HepG2 (cell line): Measurements from ENCODE around the gene CTXN1. TPM values are rescaled to one million over a fixed set of nuclear protein-coding genes. Genes with fewer than 3 reads are reported as not detected.

Experiments
- CENPT ChIP-seq: sonication (generic); formaldehyde crosslinking; IDR thresholded peaks from 2 replicates; pipeline ENCODE4 v1.8.0; 2022; ENCODE audit warnings: low read depth, mild to moderate bottlenecking, moderate library complexity, missing genetic modification reagents
- KDM2A ChIP-seq: sonication (generic); formaldehyde crosslinking; IDR thresholded peaks from 2 replicates; pipeline ENCODE4 v1.4.0; 2020; ENCODE audit warnings: low read depth, missing genetic modification reagents, borderline replicate concordance
- KLF15 ChIP-seq: sonication (generic); formaldehyde crosslinking; IDR thresholded peaks from 2 replicates; pipeline ENCODE4 v1.8.1; 2023; ENCODE audit warnings: borderline replicate concordance, mild to moderate bottlenecking, inconsistent platforms, missing genetic modification reagents, mixed read lengths
- MIXL1 ChIP-seq: IDR thresholded peaks from 2 replicates; pipeline ENCODE4 v1.6.1; 2016
- MTF1 ChIP-seq: sonication (generic); formaldehyde crosslinking; IDR thresholded peaks from 2 replicates; pipeline ENCODE4 v1.5.0; 2020; ENCODE audit warnings: missing genetic modification reagents
- MXD4 ChIP-seq: IDR thresholded peaks from 2 replicates; pipeline ENCODE4 v1.6.1; 2016; ENCODE audit warnings: mild to moderate bottlenecking, missing biosample characterization, missing genetic modification reagents
- ONECUT2 ChIP-seq: sonication (generic); formaldehyde crosslinking; IDR thresholded peaks from 2 replicates; pipeline ENCODE4 v1.4.0; 2020; ENCODE audit warnings: missing genetic modification reagents
- PCBP1 ChIP-seq: fragments of 200-400 bp; formaldehyde crosslinking; IDR thresholded peaks from 2 replicates; pipeline ENCODE4 v1.6.1; 2017; ENCODE audit warnings: mild to moderate bottlenecking, low read depth, low read length, borderline replicate concordance
- PHF21A ChIP-seq: sonication (generic); formaldehyde crosslinking; IDR thresholded peaks from 2 replicates; pipeline ENCODE4 v1.5.0; 2020; ENCODE audit warnings: mild to moderate bottlenecking, missing genetic modification reagents
- SALL2 ChIP-seq: sonication (generic); formaldehyde crosslinking; IDR thresholded peaks from 2 replicates; pipeline ENCODE4 v1.8.1; 2023; ENCODE audit warnings: mild to moderate bottlenecking, missing genetic modification reagents, inconsistent platforms
- SP2 ChIP-seq: sonication (generic); formaldehyde crosslinking; IDR thresholded peaks from 2 replicates; pipeline ENCODE4 v1.5.1; 2020; ENCODE audit warnings: mild to moderate bottlenecking, missing genetic modification reagents
- ZBTB7A ChIP-seq: sonication (generic); formaldehyde crosslinking; IDR thresholded peaks from 2 replicates; pipeline ENCODE4 v1.8.0; 2022; ENCODE audit warnings: mild to moderate bottlenecking, missing genetic modification reagents
- ZFP82 ChIP-seq: sonication (generic); formaldehyde crosslinking; IDR thresholded peaks from 2 replicates; pipeline ENCODE4 v1.5.1; 2020; ENCODE audit warnings: mild to moderate bottlenecking, missing genetic modification reagents, borderline replicate concordance
- ZIK1 ChIP-seq: sonication (generic); formaldehyde crosslinking; IDR thresholded peaks from 2 replicates; pipeline ENCODE4 v1.5.0; 2020; ENCODE audit warnings: mild to moderate bottlenecking, low read depth, missing genetic modification reagents, borderline replicate concordance
- ZNF354B ChIP-seq: sonication (generic); formaldehyde crosslinking; IDR thresholded peaks from 2 replicates; pipeline ENCODE4 v1.8.0; 2022; ENCODE audit warnings: mild to moderate bottlenecking, missing genetic modification reagents
- ZNF713 ChIP-seq: sonication (generic); formaldehyde crosslinking; IDR thresholded peaks from 2 replicates; pipeline ENCODE4 v1.4.0; 2020; ENCODE audit warnings: mild to moderate bottlenecking, missing genetic modification reagents
- ZNF724P ChIP-seq: sonication (generic); formaldehyde crosslinking; IDR thresholded peaks from 2 replicates; pipeline ENCODE4 v1.8.0; 2022; ENCODE audit warnings: missing genetic modification reagents, borderline replicate concordance
- ZNF761 ChIP-seq: sonication (generic); formaldehyde crosslinking; conservative IDR thresholded peaks from 2 replicates; pipeline ENCODE4 v1.4.0; 2020; ENCODE audit warnings: mild to moderate bottlenecking, missing genetic modification reagents
- polyA plus RNA-seq, 8 experiments: library from polyadenylated mRNA; depleted of rRNA in 3 of 8; stranded (reverse) in 7 of 8; unstranded in 1 of 8; fragments of >200 nt; fragmentation: Illumina TruSeq in 4 of 8; extraction: Trizol in 4 of 8; gene quantifications; 2 replicates each; pipeline versions ENCODE4 v1.2.1 to v1.2.3, GENCODE V29; 2011 to 2016; ENCODE audit warnings: low read depth in 4 of 8, missing spikeins in 1 of 8, mixed read lengths in 1 of 8; ENCODE audit not compliant: insufficient read depth in 1 of 8
- total RNA-seq, 5 experiments: library from RNA; depleted of rRNA; stranded (reverse); fragments of >200 nt; fragmentation: Illumina TruSeq; extraction: Trizol; gene quantifications; 2 replicates each; pipeline ENCODE4 v1.2.3, GENCODE V29; 2016; ENCODE audit warnings: low read depth in 1 of 5
- TF ChIP-seq, protein P1 (sequence below): sonication (generic); formaldehyde crosslinking; IDR thresholded peaks from 2 replicates; pipeline ENCODE4 v1.8.0; 2022; ENCODE audit warnings: missing genetic modification reagents, low read depth, mild to moderate bottlenecking, borderline replicate concordance
- TF ChIP-seq, protein P2 (sequence below): sonication (generic); formaldehyde crosslinking; IDR thresholded peaks from 2 replicates; pipeline ENCODE4 v1.4.0; 2020; ENCODE audit warnings: missing genetic modification reagents
- TF ChIP-seq, protein P3 (sequence below): IDR thresholded peaks from 2 replicates; pipeline ENCODE4 v1.6.1; 2016; ENCODE audit warnings: missing biosample characterization, missing genetic modification reagents, low read depth
- TF ChIP-seq, protein P4 (sequence below): sonication (generic); formaldehyde crosslinking; IDR thresholded peaks from 2 replicates; pipeline ENCODE4 v1.4.0; 2020; ENCODE audit warnings: missing genetic modification reagents
- TF ChIP-seq, protein P5 (sequence below): IDR thresholded peaks from 2 replicates; pipeline ENCODE4 v1.6.1; 2012; ENCODE audit warnings: inconsistent platforms
- TF ChIP-seq, protein P6 (sequence below): sonication (generic); formaldehyde crosslinking; IDR thresholded peaks from 2 replicates; pipeline ENCODE4 v1.5.0; 2020; ENCODE audit warnings: missing genetic modification reagents, mild to moderate bottlenecking, borderline replicate concordance

CTXN1 gene
- total and polyA plus RNA-seq, 2 of the 13 experiments (the other 11 are each of a cell fraction or from before 2014, with no cell fraction given): 0.11 TPM; not detected in 1

DNA sequence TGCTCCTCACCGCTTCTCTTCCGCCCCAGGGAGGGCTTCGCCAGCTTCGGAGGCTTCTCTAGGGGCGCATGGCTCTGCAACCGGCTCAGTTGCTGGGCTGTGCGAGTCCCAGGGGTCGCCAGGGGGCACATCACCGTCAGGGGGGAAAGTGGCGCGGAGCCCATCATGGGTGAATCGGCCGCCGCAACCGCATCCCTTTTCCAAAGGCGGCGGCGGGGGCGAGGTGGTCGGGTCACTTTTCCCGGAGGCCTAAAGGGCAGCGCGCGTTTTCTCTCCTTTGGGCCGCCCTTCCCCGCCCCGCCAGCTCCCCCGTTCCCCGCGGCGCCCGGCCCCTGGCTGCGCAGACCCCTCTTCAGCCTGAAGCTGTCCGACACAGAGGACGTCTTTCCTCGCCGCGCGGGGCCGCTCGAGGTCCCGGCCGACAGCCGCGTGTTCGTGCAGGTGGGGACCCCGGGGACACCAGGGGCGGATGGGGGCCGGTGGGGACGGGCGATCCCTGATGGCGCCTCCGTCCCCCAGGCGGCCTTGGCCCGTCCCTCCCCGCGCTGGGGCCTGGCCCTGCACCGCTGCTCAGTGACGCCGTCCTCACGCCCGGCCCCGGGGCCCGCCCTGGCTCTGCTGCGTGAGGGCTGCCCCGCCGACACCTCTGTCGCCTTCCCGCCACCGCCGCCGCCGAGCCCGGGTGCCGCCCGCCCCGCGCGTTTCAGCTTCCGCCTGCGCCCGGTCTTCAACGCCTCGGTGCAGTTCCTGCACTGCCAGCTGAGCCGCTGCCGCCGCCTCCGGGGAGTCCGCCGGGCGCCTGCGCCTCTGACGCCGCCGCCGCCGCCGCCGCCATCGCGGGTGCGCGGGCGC is 9.6 kb downstream of the CTXN1 start (continued):
- TF ChIP-seq ZNF713 (no peak), ZNF724P (CRISPR knock-in tag) (peak; percentile 42; the same call in 1 of the 2 replicates), KLF15 (CRISPR knock-in tag) (no peak), ZIK1 (CRISPR knock-in tag) (0 out of 2 replicates have a peak, but pooled peaks have one; percentile 7), SALL2 (CRISPR knock-in tag) (0 out of 2 replicates have a peak, but pooled peaks have one; percentile 22), ZFP82 (CRISPR knock-in tag) (no peak), ZNF354B (CRISPR knock-in tag) (no peak), MIXL1 (CRISPR knock-in tag) (no peak), KDM2A (CRISPR knock-in tag) (peak; percentile 92), PHF21A (CRISPR knock-in tag) (no peak), ONECUT2 (CRISPR knock-in tag) (no peak), PCBP1 (no peak), ZBTB7A (CRISPR knock-in tag) (peak; percentile 62; the same call in 1 of the 2 replicates), CENPT (CRISPR knock-in tag) (0 out of 2 replicates have a peak, but pooled peaks have one; percentile 64), MXD4 (no peak), SP2 (CRISPR knock-in tag) (peak; percentile 27; the same call in 1 of the 2 replicates), MTF1 (CRISPR knock-in tag) (no peak), ZNF761 (CRISPR knock-in tag) (0 out of 2 replicates have a peak, but pooled peaks have one; percentile 51)
- TF ChIP-seq, protein P1, sequence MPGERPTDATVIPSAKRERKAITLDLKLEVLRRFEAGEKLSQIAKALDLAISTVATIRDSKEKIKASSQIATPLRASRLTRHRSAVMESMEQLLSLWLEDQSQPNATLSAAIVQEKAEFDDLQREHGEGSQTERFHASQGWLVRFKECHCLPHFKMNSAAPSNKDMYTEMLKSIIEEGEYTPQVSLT (CRISPR knock-in tag): no peak
- TF ChIP-seq, protein P2, sequence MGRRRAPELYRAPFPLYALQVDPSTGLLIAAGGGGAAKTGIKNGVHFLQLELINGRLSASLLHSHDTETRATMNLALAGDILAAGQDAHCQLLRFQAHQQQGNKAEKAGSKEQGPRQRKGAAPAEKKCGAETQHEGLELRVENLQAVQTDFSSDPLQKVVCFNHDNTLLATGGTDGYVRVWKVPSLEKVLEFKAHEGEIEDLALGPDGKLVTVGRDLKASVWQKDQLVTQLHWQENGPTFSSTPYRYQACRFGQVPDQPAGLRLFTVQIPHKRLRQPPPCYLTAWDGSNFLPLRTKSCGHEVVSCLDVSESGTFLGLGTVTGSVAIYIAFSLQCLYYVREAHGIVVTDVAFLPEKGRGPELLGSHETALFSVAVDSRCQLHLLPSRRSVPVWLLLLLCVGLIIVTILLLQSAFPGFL (CRISPR knock-in tag): no peak
- TF ChIP-seq, protein P3, sequence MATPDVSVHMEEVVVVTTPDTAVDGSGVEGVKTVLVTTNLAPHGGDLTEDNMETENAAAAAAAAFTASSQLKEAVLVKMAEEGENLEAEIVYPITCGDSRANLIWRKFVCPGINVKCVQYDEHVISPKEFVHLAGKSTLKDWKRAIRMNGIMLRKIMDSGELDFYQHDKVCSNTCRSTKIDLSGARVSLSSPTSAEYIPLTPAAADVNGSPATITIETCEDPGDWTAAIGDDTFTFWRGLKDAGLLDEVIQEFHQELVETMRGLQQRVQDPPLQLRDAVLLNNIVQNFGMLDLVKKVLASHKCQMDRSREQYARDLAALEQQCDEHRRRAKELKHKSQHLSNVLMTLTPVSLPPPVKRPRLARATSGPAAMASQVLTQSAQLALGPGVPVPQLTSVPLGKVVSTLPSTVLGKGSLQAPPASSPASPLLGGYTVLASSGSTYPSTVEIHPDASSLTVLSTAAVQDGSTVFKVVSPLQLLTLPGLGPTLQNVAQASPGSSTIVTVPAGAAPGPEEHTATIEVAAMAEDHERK (CRISPR knock-in tag): no peak
- TF ChIP-seq, protein P4, sequence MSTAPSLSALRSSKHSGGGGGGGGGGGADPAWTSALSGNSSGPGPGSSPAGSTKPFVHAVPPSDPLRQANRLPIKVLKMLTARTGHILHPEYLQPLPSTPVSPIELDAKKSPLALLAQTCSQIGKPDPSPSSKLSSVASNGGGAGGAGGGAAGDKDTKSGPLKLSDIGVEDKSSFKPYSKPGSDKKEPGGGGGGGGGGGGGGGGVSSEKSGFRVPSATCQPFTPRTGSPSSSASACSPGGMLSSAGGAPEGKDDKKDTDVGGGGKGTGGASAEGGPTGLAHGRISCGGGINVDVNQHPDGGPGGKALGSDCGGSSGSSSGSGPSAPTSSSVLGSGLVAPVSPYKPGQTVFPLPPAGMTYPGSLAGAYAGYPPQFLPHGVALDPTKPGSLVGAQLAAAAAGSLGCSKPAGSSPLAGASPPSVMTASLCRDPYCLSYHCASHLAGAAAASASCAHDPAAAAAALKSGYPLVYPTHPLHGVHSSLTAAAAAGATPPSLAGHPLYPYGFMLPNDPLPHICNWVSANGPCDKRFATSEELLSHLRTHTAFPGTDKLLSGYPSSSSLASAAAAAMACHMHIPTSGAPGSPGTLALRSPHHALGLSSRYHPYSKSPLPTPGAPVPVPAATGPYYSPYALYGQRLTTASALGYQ (CRISPR knock-in tag): no peak
- TF ChIP-seq, protein P5, sequence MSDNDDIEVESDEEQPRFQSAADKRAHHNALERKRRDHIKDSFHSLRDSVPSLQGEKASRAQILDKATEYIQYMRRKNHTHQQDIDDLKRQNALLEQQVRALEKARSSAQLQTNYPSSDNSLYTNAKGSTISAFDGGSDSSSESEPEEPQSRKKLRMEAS: peak; percentile 77
- TF ChIP-seq, protein P6, sequence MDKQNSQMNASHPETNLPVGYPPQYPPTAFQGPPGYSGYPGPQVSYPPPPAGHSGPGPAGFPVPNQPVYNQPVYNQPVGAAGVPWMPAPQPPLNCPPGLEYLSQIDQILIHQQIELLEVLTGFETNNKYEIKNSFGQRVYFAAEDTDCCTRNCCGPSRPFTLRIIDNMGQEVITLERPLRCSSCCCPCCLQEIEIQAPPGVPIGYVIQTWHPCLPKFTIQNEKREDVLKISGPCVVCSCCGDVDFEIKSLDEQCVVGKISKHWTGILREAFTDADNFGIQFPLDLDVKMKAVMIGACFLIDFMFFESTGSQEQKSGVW (CRISPR knock-in tag): no peak
